LNCaP clone FGC (cell line): ENCODE data around the gene CGB2.
"Not testable (repeated sequence)": the region's sequence is repeated elsewhere in the genome, so short reads cannot be mapped to it uniquely, and the experiment has no call there.

ENCODE experiments used
- DNase-seq: peaks from one replicate; pipeline ENCODE4 v3.0.0-alpha.2; 2011; ENCODE audit warnings: low read depth
- H3K4me3 ChIP-seq: 2 replicates; pipeline ENCODE4 v1.5.1; 2011; ENCODE audit warnings: mild to moderate bottlenecking, low read depth, low read length, control low read depth
- CTCF ChIP-seq: IDR thresholded peaks from 2 replicates; pipeline ENCODE4 v1.5.1; 2012; ENCODE audit warnings: mild to moderate bottlenecking; ENCODE audit not compliant: control insufficient read depth, insufficient read depth; ENCODE audit errors: extremely low read depth

CGB2 gene

DNA sequence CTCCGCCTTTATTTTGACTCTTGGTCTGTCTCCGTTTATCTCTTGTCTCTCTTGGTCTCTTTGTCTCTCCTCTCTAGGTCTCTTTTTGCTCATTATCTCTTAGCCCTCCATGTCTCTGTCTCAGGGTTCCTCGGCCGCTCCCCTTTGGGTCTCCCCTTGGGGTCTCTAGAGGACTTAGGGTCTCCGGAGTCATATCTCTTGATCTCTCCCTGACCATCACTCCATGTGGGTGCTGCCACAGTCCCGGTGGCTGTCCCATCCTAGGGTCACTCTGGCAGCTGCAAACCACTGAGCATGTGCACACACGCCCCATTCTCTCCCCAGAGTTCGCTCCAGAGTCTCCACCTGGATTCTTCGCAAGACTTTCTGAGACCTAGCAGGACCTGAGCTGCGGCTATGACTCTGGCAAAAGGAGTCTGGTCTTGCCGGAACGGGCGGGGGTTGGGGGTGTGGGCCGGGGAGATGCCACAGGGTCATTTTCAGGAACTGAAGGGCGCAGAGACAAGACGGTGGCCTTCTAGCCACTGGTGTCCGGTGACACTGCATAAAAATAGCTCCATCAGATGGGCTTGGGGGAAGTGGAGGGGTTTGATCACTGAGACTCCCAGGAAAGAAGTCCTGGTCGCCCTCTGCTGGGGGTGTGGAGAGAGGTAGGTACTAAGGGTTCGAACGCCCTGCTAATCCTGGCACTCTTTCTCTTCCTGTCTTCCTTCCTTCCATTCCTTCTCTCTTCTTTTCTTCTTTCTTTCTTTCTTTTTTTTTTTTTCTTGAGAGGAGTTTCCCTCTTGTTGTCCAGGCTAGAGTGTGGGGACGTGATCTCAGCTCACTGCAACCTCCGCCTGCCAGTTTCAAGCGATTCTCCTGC lies 42.1 kb downstream of the CGB2 start:
- H3K4me3 ChIP-seq = no peak overlapping the region
- no peak for DNase-seq
- peak; percentile 30 for TF ChIP-seq CTCF

DNA sequence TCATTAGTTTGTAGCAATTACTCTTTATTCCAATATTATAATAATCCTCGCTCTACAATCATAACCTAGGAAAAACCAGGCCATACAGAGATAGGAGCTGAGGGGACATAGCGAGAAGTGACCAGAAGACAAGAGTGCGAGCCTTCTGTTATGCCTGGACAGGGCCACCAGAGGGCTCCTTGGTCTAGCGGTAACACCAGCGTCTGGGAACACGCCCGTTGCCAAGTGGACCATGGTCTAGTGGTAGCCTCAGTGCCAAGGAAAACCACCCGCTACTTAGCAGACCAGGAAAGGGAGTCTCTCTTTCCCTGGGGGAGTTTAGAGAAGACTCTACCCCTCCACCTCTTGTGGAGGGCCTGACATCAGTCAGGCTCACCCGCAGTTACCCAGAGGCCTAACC lies 43.2 kb downstream of the CGB2 start:
- H3K4me3 ChIP-seq = not testable (repeated sequence)

GRCh38 chr19:49080392-49080791 lies 48.7 kb downstream of the CGB2 start:
- H3K4me3 ChIP-seq = no peak overlapping the region
- TF ChIP-seq CTCF = no peak
- DNase-seq = no peak

More for the DNA sequence above, 43.2 kb downstream of the CGB2 start:
- TF ChIP-seq CTCF = peak; percentile 42
- not testable (repeated sequence) for DNase-seq

- no peak overlapping the region for H3K4me3 ChIP-seq
- no peak for DNase-seq
- TF ChIP-seq CTCF = no peak
These were observed 49.6 kb downstream of the CGB2 start for GRCh38 chr19:49081273-49081672.
